Central memory CD8-positive, alpha-beta T cell (primary cell): Measurements from ENCODE around the gene NIPBL.

Source experiments
- ATAC-seq: fragments of 150-1000 bp; cut with Tn5 transposase; replicated peaks from 2 replicates; pipeline ENCODE4 v1.10.0; 2022; ENCODE audit warnings: mild to moderate bottlenecking, moderate FRiP score, moderate number of reproducible peaks; ENCODE audit not compliant: poor library complexity, severe bottlenecking; ENCODE audit errors: extremely low read depth
- DNase-seq, 2 donors: peaks; one replicate each; pipeline ENCODE4 v3.0.0; 2021; ENCODE audit warnings: low spot score in 2 of 2
- H3K27ac Mint-ChIP-seq: one replicate; pipeline ENCODE4 v1.8.0; 2022; ENCODE audit warnings: low read depth, mild to moderate bottlenecking, moderate library complexity, mixed read lengths
- H3K27me3 Mint-ChIP-seq: one replicate; pipeline ENCODE4 v1.8.0; 2022; ENCODE audit warnings: mixed read lengths
- H3K36me3 Mint-ChIP-seq: one replicate; pipeline ENCODE4 v1.8.0; 2022; ENCODE audit warnings: mild to moderate bottlenecking, moderate library complexity, mixed read lengths; ENCODE audit not compliant: insufficient read depth
- H3K4me1 Mint-ChIP-seq: one replicate; pipeline ENCODE4 v1.8.0; 2022; ENCODE audit warnings: mixed read lengths
- H3K4me3 Mint-ChIP-seq: one replicate; pipeline ENCODE4 v1.8.0; 2022; ENCODE audit warnings: mild to moderate bottlenecking, moderate library complexity, mixed read lengths
- H3K9me3 Mint-ChIP-seq: one replicate; pipeline ENCODE4 v1.8.0; 2022; ENCODE audit warnings: mixed read lengths

NIPBL gene

GRCh38 chr5:36945687-36946086 lies 69.1 kb downstream of the NIPBL start:
- H3K4me1 Mint-ChIP-seq = peaks cover 42% of the 10 kb centered on the region
- no peak for ATAC-seq
- DNase-seq = no peak
- H3K4me3 Mint-ChIP-seq = no peak overlapping the region
- H3K27me3 Mint-ChIP-seq = no peaks in the 10 kb centered on the region
- no peak overlapping the region for H3K27ac Mint-ChIP-seq
- H3K36me3 Mint-ChIP-seq = peaks cover 6% of the 10 kb centered on the region
- H3K9me3 Mint-ChIP-seq = no peaks in the 10 kb centered on the region

GRCh38 chr5:36946101-36946500 lies 69.5 kb downstream of the NIPBL start:
- Mint-ChIP-seq H3K27me3 (no peaks in the 10 kb centered on the region), H3K9me3 (no peaks in the 10 kb centered on the region), H3K27ac (no peak overlapping the region), H3K36me3 (peaks cover 6% of the 10 kb centered on the region), H3K4me1 (peaks cover 44% of the 10 kb centered on the region), H3K4me3 (no peak overlapping the region)
- ATAC-seq = no peak
- no peak for DNase-seq

GRCh38 chr5:36948041-36948440 lies 71.5 kb downstream of the NIPBL start:
- no peaks in the 10 kb centered on the region for H3K9me3 Mint-ChIP-seq
- H3K4me1 Mint-ChIP-seq = peaks cover 50% of the 10 kb centered on the region
- DNase-seq (no peak), ATAC-seq (no peak)
- no peak overlapping the region for H3K4me3 Mint-ChIP-seq
- H3K27ac Mint-ChIP-seq = no peak overlapping the region
- no peaks in the 10 kb centered on the region for H3K27me3 Mint-ChIP-seq
- peaks cover 8% of the 10 kb centered on the region for H3K36me3 Mint-ChIP-seq

DNA sequence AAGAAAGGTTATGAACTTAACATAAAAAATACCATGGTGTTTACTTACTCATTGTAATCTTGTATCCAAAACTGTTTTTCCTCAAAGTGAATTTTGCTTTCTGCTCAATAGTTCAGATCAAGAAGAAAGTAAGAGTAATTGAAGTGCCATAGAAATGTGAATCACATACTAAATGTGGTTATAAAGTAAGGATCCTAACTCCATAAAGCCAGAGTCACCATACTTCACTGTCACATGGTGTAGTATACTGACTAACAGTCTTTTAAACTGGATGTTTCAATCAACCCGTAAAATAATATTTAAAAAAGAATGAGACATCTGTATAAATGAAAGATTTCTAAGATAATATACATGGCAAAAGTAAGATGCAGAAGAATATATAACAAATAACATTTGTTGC lies 72.1 kb downstream of the NIPBL start:
- Mint-ChIP-seq H3K36me3 (peaks cover 6% of the 10 kb centered on the region), H3K27me3 (no peaks in the 10 kb centered on the region), H3K27ac (no peak overlapping the region), H3K4me1 (peaks cover 46% of the 10 kb centered on the region), H3K9me3 (no peaks in the 10 kb centered on the region), H3K4me3 (no peak overlapping the region)
- ATAC-seq (no peak), DNase-seq (no peak)

- no peaks in the 10 kb centered on the region for H3K9me3 Mint-ChIP-seq
- peaks cover 7% of the 10 kb centered on the region for H3K36me3 Mint-ChIP-seq
- no peak for DNase-seq
- no peak for ATAC-seq
- H3K27me3 Mint-ChIP-seq = no peaks in the 10 kb centered on the region
- H3K27ac Mint-ChIP-seq = peak overlapping the region; percentile 71
- H3K4me1 Mint-ChIP-seq = peaks cover 47% of the 10 kb centered on the region
- no peak overlapping the region for H3K4me3 Mint-ChIP-seq
These were observed 73.0 kb downstream of the NIPBL start for GRCh38 chr5:36949593-36949992.

DNA sequence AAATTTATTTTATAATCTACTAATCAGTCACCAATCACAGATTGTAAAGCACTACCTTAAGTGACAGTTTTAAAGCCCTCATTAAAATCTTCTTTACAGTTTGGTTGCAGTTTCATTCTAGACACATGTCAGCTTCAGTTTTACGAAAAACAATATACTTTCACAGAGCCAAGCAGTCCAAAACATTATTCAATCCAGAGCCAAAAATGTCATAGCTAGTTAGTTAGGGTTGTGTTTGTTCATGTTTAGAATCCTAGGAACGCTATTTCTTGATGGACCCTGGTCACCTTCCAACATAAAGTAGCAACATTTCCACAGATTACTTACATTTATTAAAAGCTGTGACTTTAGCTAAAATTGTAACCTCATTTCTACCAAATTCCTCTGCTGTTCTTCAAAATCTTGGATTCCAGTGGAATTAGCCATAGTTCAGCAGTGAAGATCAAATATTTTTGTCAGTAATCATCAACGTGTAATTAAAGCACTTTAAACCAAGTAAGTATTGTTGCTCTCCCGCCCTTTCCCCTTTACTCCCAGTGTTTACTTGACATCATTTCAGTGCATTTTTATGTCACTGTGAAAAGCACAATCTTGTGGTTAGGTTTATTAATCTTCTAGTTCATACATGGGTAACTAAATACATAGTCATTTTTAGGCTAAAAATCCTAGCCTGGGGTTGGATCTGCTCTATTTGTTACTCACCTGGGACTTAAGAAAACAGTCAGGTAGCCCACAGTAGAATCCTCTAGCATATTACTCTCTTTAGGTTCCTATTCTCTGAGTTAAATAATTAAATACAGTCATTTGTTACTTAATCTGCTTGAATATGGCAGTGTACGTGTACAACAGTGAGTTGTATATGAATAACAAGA lies 74.3 kb downstream of the NIPBL start:
- Mint-ChIP-seq H3K36me3 (peaks cover 13% of the 10 kb centered on the region), H3K4me3 (no peak overlapping the region), H3K27ac (peak overlapping the region; percentile 71), H3K9me3 (no peaks in the 10 kb centered on the region), H3K27me3 (no peaks in the 10 kb centered on the region), H3K4me1 (peaks cover 47% of the 10 kb centered on the region)
- DNase-seq (no peak), ATAC-seq (no peak)

GRCh38 chr5:36953043-36953442 lies 76.5 kb downstream of the NIPBL start:
- no peaks in the 10 kb centered on the region for H3K9me3 Mint-ChIP-seq
- ATAC-seq (no peak), DNase-seq (no peak)
- H3K27me3 Mint-ChIP-seq = no peaks in the 10 kb centered on the region
- H3K4me3 Mint-ChIP-seq = no peak overlapping the region
- H3K4me1 Mint-ChIP-seq = peaks cover 33% of the 10 kb centered on the region
- H3K36me3 Mint-ChIP-seq = peaks cover 27% of the 10 kb centered on the region
- no peak overlapping the region for H3K27ac Mint-ChIP-seq

DNA sequence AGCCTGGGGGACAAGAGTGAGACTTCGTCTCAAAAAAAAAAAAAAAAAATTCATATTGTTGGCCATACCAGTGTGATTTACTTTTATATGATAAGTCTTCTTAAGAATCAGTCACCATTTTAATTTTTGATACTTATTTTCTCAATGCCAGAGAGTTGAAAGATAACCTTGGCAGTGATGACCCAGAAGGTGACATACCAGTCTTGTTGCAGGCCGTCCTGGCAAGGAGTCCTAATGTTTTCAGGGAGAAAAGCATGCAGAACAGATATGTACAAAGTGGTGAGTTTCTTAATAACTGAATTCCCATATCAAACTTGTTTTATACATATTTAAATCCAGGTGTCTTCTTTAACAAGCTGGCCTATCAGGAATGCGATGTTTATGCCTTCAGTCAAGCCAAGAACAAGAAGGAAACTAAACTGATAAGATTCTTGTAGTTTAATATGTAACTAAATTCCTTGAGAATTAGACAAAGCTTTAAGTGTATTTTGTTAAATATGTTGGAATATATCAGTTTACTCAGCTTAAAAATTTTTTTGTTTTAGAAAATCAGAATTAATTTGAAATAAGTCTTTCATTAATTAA lies 81.5 kb downstream of the NIPBL start:
- Mint-ChIP-seq H3K4me3 (no peak overlapping the region), H3K36me3 (peaks cover 44% of the 10 kb centered on the region), H3K27ac (no peak overlapping the region), H3K9me3 (no peaks in the 10 kb centered on the region), H3K4me1 (peaks cover 14% of the 10 kb centered on the region), H3K27me3 (no peaks in the 10 kb centered on the region)
- DNase-seq = no peak
- no peak for ATAC-seq

GRCh38 chr5:36958612-36959011 lies 82.0 kb downstream of the NIPBL start:
- H3K27me3 Mint-ChIP-seq = no peaks in the 10 kb centered on the region
- no peaks in the 10 kb centered on the region for H3K9me3 Mint-ChIP-seq
- H3K36me3 Mint-ChIP-seq = peaks cover 47% of the 10 kb centered on the region
- ATAC-seq (no peak), DNase-seq (no peak)
- H3K27ac Mint-ChIP-seq = no peak overlapping the region
- H3K4me1 Mint-ChIP-seq = peaks cover 13% of the 10 kb centered on the region
- no peak overlapping the region for H3K4me3 Mint-ChIP-seq

DNA sequence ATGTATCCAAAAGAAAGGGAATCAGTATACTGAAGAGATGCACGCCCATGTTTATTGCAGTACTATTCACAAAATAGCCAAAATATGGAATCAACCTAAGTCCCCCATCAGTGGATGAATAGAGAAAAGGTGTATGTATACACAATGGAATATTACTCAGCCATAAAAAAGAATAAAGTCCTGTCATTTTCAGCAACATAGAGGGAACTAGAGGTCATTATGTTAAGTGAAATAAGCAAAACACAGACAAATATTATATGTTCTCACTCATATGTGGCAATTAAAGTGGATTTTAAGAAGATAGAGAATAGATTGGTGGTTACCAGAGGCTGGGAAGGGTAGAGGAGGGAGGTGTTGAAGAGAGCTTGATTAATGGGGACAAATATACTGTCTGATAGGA lies 88.6 kb downstream of the NIPBL start:
- Mint-ChIP-seq H3K27me3 (no peaks in the 10 kb centered on the region), H3K27ac (no peak overlapping the region), H3K36me3 (peaks cover 34% of the 10 kb centered on the region)

DNA sequence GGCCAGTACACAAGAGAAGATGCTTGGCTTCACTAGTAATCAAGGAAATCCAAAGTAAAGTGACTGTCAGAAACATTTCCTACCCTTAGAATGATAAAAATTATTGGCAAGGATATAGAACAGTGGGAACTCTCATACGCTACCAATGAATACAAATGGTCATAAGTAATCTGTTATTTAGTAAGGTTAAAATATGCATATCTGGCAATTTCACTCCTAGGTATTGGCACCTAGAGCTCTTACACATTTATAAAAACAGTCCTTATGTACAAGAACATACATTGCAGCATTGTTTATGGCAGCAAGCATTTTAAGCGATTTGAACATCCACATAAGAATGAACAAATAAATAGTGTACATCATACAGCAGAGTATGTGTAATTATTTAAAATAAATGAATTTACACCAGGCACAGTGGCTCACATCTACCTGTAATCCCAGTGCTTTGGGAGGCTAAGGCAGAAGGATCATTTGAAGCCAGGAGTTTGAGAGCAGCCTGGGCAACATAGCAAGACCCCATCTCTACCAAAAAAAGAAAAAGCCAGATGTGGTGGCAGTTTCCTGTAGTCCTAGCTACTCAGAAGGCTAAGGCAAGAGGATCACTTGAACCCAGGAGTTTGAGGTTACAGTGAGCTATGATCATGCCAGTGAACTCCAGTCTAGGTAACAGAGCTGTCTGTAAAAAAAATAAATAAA lies 93.3 kb downstream of the NIPBL start:
- no peak for ATAC-seq
- H3K27me3 Mint-ChIP-seq = no peaks in the 10 kb centered on the region
- peaks cover 6% of the 10 kb centered on the region for H3K4me1 Mint-ChIP-seq
- H3K9me3 Mint-ChIP-seq = no peaks in the 10 kb centered on the region
- H3K27ac Mint-ChIP-seq = no peak overlapping the region
- DNase-seq = no peak
- peaks cover 37% of the 10 kb centered on the region for H3K36me3 Mint-ChIP-seq
- H3K4me3 Mint-ChIP-seq = no peak overlapping the region

More for the DNA sequence above, 88.6 kb downstream of the NIPBL start:
- no peak for DNase-seq
- Mint-ChIP-seq H3K4me3 (no peak overlapping the region), H3K4me1 (no peaks in the 10 kb centered on the region), H3K9me3 (no peaks in the 10 kb centered on the region)
- ATAC-seq = no peak

- no peaks in the 10 kb centered on the region for H3K9me3 Mint-ChIP-seq
- ATAC-seq = no peak
- H3K36me3 Mint-ChIP-seq = peaks cover 27% of the 10 kb centered on the region
- no peak overlapping the region for H3K27ac Mint-ChIP-seq
- H3K27me3 Mint-ChIP-seq = no peaks in the 10 kb centered on the region
- peaks cover 53% of the 10 kb centered on the region for H3K4me1 Mint-ChIP-seq
- DNase-seq = no peak
- no peak overlapping the region for H3K4me3 Mint-ChIP-seq
These were observed 101.6 kb downstream of the NIPBL start for GRCh38 chr5:36978196-36978595.

DNA sequence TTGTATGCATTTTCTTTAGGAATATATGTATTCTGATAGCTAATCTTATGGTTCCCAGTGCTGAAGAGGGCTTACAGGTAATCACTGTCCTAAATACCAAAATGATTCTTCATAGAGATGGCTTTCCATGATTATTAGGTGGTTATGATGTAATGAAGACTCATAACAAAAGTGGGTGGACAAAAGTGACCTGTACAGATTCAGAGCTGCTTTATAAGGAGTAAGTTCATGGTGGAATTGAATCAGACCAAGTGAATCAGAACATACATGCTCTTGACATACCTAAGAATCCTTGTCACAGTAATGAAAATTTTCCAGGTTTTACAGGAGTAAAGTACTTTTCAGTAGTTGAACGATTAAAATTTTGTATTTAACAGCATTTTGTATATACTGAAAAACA lies 105.6 kb downstream of the NIPBL start:
- no peaks in the 10 kb centered on the region for H3K9me3 Mint-ChIP-seq
- H3K27me3 Mint-ChIP-seq = no peaks in the 10 kb centered on the region
- peaks cover 25% of the 10 kb centered on the region for H3K36me3 Mint-ChIP-seq
- peaks cover 55% of the 10 kb centered on the region for H3K4me1 Mint-ChIP-seq
- DNase-seq = no peak
- H3K27ac Mint-ChIP-seq = no peak overlapping the region
- no peak for ATAC-seq
- no peak overlapping the region for H3K4me3 Mint-ChIP-seq
